ENCODE data around the gene SULT1E1. TPM values are rescaled to one million over a fixed set of nuclear protein-coding genes. Genes with fewer than 3 reads are reported as not detected.

SULT1E1 gene
- total and polyA plus RNA-seq, 4 donors = 1.8 to 63.0 (median 20.4) TPM

- TF ChIP-seq CTCF (IDR thresholded peaks at IDR 0.05; ENCODE audit: low read depth, low read length, missing input control) (no peak), TAF1 (conservative IDR thresholded peaks at IDR 0.05) (no peak), HNF4G (IDR thresholded peaks at IDR 0.05) (no peak), MAX (IDR thresholded peaks at IDR 0.05) (no peak)
Observed at GRCh38 chr4:69833251-69833650, 26.7 kb downstream of the SULT1E1 start (continued).

GRCh38 chr4:69832326-69833030, 27.5 kb downstream of the SULT1E1 start:
- Histone ChIP-seq H3K9ac (ENCODE audit: low read depth in 1 of 2, low read length in 2 of 2) (no peak overlapping the region), H3K4me3 (ENCODE audit: low read depth in 1 of 3, low read length in 3 of 3) (no peak overlapping the region), H3K27me3 (ENCODE audit: control insufficient read depth in 4 of 4, insufficient read depth in 4 of 4, low read length in 3 of 4) (no peaks in the 10 kb centered on the region), H3K4me1 (ENCODE audit: control insufficient read depth in 4 of 4, insufficient read depth in 4 of 4, low read length in 3 of 4) (peaks cover 11 to 42% (median 36%) of the 10 kb centered on the region in 4 donors), H3K27ac (ENCODE audit: low read depth in 1 of 2, low read length in 2 of 2) (peak overlapping the region; percentile 49 to 63), H3K9me3 (ENCODE audit: control insufficient read depth in 4 of 4, low read length in 3 of 4) (no peaks in the 10 kb centered on the region), H3K36me3 (ENCODE audit: control insufficient read depth in 4 of 4, insufficient read depth in 3 of 4, low read depth in 1 of 4, low read length in 3 of 4) (no peaks in the 10 kb centered on the region)
- 39% methylated on average over 10 of the region's 10 CpGs for WGBS
- DNase-seq (ENCODE audit: low spot score) = no peak
- TF ChIP-seq GABPA (IDR thresholded peaks at IDR 0.05 in 1 of 2, conservative IDR thresholded peaks at IDR 0.05 in 1 of 2) (no peak), ZBTB33 (IDR thresholded peaks at IDR 0.05) (peak; percentile 20), SP1 (IDR thresholded peaks at IDR 0.05) (peak; percentile 96), YY1 (IDR thresholded peaks at IDR 0.05) (peak; percentile 90), ATF3 (IDR thresholded peaks at IDR 0.05) (no peak), RXRA (IDR thresholded peaks at IDR 0.05) (peak; percentile 82 to 89), HNF4A (conservative IDR thresholded peaks at IDR 0.05) (peak; percentile 74 to 80), RAD21 (IDR thresholded peaks at IDR 0.05) (peak in 1 of 2 donors; percentile 35), JUND (IDR thresholded peaks at IDR 0.05) (peak in 1 of 2 donors; percentile 48), MAX (IDR thresholded peaks at IDR 0.05) (no peak)

- Histone ChIP-seq H3K27me3 (ENCODE audit: control insufficient read depth in 4 of 4, insufficient read depth in 4 of 4, low read length in 3 of 4) (no peaks in the 10 kb centered on the region), H3K27ac (ENCODE audit: low read depth in 1 of 2, low read length in 2 of 2) (peak overlapping the region; percentile 49 to 63), H3K4me1 (ENCODE audit: control insufficient read depth in 4 of 4, insufficient read depth in 4 of 4, low read length in 3 of 4) (peaks cover 11 to 42% (median 36%) of the 10 kb centered on the region in 4 donors), H3K4me3 (ENCODE audit: low read depth in 1 of 3, low read length in 3 of 3) (no peak overlapping the region), H3K9me3 (ENCODE audit: control insufficient read depth in 4 of 4, low read length in 3 of 4) (no peaks in the 10 kb centered on the region), H3K9ac (ENCODE audit: low read depth in 1 of 2, low read length in 2 of 2) (no peak overlapping the region), H3K36me3 (ENCODE audit: control insufficient read depth in 4 of 4, insufficient read depth in 3 of 4, low read depth in 1 of 4, low read length in 3 of 4) (no peaks in the 10 kb centered on the region)
- DNase-seq (ENCODE audit: low spot score) = no peak
- no peak for TF ChIP-seq ATF3 (IDR thresholded peaks at IDR 0.05)
- TF ChIP-seq RAD21 (IDR thresholded peaks at IDR 0.05) = peak in 1 of 2 donors; percentile 11
- 76% methylated on average over 16 of the region's 16 CpGs for WGBS
Observed at GRCh38 chr4:69831646-69832325, 28.2 kb downstream of the SULT1E1 start.
